Ascending aorta (tissue), 2 donors: ENCODE results near the gene SASH3. TPM values are rescaled to one million over a fixed set of nuclear protein-coding genes. Genes with fewer than 3 reads are reported as not detected.

ENCODE experiments used
- DNase-seq, 2 donors: peaks; one replicate each; pipeline ENCODE4 v3.0.0-alpha.2; 2019; ENCODE audit warnings: low spot score in 2 of 2
- H3K27ac ChIP-seq, 2 donors: fragments of 200-600 bp; sonication (generic); one replicate each; pipeline ENCODE4 v1.5.1; 2016 to 2017; ENCODE audit warnings: mild to moderate bottlenecking in 1 of 2
- H3K27me3 ChIP-seq: fragments of 200-600 bp; sonication (generic); one replicate; pipeline ENCODE4 v1.5.1; 2017
- H3K36me3 ChIP-seq, 2 donors: fragments of 200-600 bp; sonication (generic); one replicate each; pipeline ENCODE4 v1.5.1; 2016
- H3K4me1 ChIP-seq, 2 donors: fragments of 200-600 bp; sonication (generic); one replicate each; pipeline ENCODE4 v1.5.1; 2016 to 2017; ENCODE audit warnings: mild to moderate bottlenecking in 1 of 2
- H3K4me3 ChIP-seq, 2 donors: fragments of 200-600 bp; sonication (generic); one replicate each; pipeline ENCODE4 v1.5.1; 2016 to 2017; ENCODE audit warnings: mild to moderate bottlenecking in 1 of 2
- H3K9me3 ChIP-seq, 2 donors: fragments of 200-600 bp; sonication (generic); one replicate each; pipeline ENCODE4 v1.5.1; 2016
- CTCF ChIP-seq, 3 experiments: fragments of 200-600 bp in 2 of 3; fragments of 450-650 bp in 1 of 3; sonication (generic) in 2 of 3; IDR thresholded peaks; one replicate each; pipeline ENCODE4 v1.5.1; 2016 to 2019; ENCODE audit warnings: antibody characterized with exemption in 3 of 3, mild to moderate bottlenecking in 1 of 3, moderate library complexity in 1 of 3
- intact Hi-C: fragments of 100-400 bp; cut with DNase I; formaldehyde crosslinking; loops from one replicate; pipeline ENCODE4 v1.15.1; 2023
- total RNA-seq: library from RNA; depleted of rRNA; stranded (reverse); fragments of >200 nt; gene quantifications from one replicate; pipeline ENCODE4 v1.1.0, GENCODE V29; 2016

Gene SASH3
- total RNA-seq, 1 donor from 2014 or later, result 31.0 TPM

- no peak for TF ChIP-seq CTCF (IDR thresholded peaks at IDR 0.05)
- no peaks in the 10 kb centered on the region for H3K27me3 ChIP-seq
- intact Hi-C loops, result no loop called here
- no peak for DNase-seq
- no peak overlapping the region for H3K4me3 ChIP-seq
- no peak overlapping the region for H3K27ac ChIP-seq
- H3K9me3 ChIP-seq, result no peaks in the 10 kb centered on the region
- no peaks in the 10 kb centered on the region for H3K4me1 ChIP-seq
- H3K36me3 ChIP-seq, result no peaks in the 10 kb centered on the region
These were observed 10.1 kb upstream of the SASH3 start for GRCh38 chrX:129769467-129770154.

- no peaks in the 10 kb centered on the region for H3K27me3 ChIP-seq
- DNase-seq, result no peak
These were observed 8.3 kb upstream of the SASH3 start for GRCh38 chrX:129771266-129771995.

DNA sequence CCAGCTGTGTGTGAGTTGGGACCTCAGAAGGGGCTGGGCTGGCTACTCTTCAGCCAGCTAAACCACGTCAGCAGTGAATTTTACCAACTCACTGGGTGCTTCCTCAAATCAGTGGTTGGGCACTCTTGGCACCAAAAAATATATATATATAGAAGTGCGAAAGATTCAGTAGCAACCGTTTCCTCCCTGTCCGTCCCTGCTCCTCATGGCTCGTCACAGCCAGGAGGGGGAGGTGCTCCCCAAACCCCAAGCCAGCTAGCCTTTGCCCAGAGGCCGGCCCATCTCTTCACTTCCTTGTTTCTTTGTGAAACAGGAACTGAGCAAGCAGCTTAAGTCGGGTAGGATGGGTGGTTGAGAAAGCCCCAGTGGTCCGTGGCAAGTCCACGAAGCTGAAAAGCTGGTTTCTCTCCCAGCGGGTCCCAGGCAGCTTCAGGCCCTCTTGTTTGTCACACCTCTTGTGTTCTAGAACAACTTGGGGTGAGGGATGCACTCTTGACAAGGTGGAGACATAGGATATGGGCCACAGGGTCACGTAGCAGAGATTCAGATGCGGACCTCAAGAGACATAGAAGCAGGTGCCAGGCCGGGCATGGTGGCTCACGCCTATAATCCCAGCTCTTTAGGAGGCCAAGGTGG lies 6.8 kb upstream of the SASH3 start:
- H3K4me3 ChIP-seq, result no peak overlapping the region
- intact Hi-C loops, result no loop called here
- no peak for TF ChIP-seq CTCF (IDR thresholded peaks at IDR 0.05)
- H3K4me1 ChIP-seq, result no peaks in the 10 kb centered on the region
- H3K27me3 ChIP-seq, result no peaks in the 10 kb centered on the region
- no peaks in the 10 kb centered on the region for H3K9me3 ChIP-seq
- no peaks in the 10 kb centered on the region for H3K36me3 ChIP-seq
- peak; percentile 60 to 78 for DNase-seq
- no peak overlapping the region for H3K27ac ChIP-seq

More at GRCh38 chrX:129771266-129771995, 8.3 kb upstream of the SASH3 start:
- TF ChIP-seq CTCF (IDR thresholded peaks at IDR 0.05), result no peak
- intact Hi-C loops, result no loop called here
- Histone ChIP-seq H3K4me3 (no peak overlapping the region), H3K9me3 (no peaks in the 10 kb centered on the region), H3K4me1 (no peaks in the 10 kb centered on the region), H3K36me3 (no peaks in the 10 kb centered on the region), H3K27ac (no peak overlapping the region)

DNA sequence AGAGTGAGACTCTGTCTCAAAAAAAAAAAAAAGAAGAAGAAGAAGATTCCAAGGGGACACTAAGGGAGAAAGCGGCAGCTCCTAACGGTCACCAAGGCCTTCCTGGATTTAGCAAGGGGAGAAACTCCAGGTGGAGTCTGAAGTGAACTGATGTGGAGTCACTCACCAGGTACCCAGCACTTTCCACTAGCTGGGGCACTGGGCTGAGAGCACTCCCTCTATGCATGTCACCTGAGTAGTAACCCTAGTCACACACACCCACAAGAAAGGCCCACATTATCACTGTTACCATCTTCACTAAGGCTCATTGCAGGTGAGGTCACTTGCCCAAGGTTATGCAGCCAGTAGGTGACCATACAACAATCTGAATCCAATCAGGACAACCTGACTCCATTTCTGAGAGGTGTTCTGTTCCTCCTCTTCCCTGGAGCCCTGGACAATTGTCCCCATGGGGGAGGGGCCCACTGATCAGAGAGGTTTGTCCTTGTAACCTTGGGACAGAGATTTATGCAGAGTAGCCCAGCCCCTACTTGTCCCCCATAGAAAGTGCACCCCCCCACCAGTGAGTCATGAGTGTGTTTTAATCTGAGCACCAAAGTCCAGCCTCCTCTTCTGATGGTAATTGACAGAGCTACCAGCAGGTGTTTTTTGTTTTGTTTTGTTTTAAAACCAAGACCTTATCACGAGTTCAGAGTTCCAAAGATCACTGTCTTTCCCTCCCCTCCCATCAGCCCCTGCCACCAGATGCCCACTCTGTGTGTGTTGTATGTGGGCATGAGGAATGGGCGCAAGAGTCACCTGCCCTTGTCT lies 5.9 kb upstream of the SASH3 start:
- H3K27ac ChIP-seq, result no peak overlapping the region
- no peaks in the 10 kb centered on the region for H3K4me1 ChIP-seq
- no peak for TF ChIP-seq CTCF (IDR thresholded peaks at IDR 0.05)

GRCh38 chrX:129777218-129778030 lies 2.3 kb upstream of the SASH3 start:
- no peak for DNase-seq
- H3K36me3 ChIP-seq, result no peaks in the 10 kb centered on the region
- no peaks in the 10 kb centered on the region for H3K9me3 ChIP-seq
- intact Hi-C loops, result no loop called here
- no peak overlapping the region for H3K4me3 ChIP-seq
- no peaks in the 10 kb centered on the region for H3K27me3 ChIP-seq
- H3K27ac ChIP-seq, result peak overlapping the region; percentile 18 to 22
- no peak for TF ChIP-seq CTCF (IDR thresholded peaks at IDR 0.05)
- no peaks in the 10 kb centered on the region for H3K4me1 ChIP-seq

More for the DNA sequence above, 5.9 kb upstream of the SASH3 start:
- Histone ChIP-seq H3K9me3 (no peaks in the 10 kb centered on the region), H3K4me3 (no peak overlapping the region), H3K27me3 (no peaks in the 10 kb centered on the region), H3K36me3 (no peaks in the 10 kb centered on the region)
- no peak for DNase-seq
- intact Hi-C loops, result no loop called here
